ENCODE measurements around the gene ELFN2. TPM values are rescaled to one million over a fixed set of nuclear protein-coding genes. Genes with fewer than 3 reads are reported as not detected.

ELFN2 gene
- total and polyA plus RNA-seq, 12 donors: 0.04 to 3.3 (median 0.32) TPM; not detected in 2

DNA sequence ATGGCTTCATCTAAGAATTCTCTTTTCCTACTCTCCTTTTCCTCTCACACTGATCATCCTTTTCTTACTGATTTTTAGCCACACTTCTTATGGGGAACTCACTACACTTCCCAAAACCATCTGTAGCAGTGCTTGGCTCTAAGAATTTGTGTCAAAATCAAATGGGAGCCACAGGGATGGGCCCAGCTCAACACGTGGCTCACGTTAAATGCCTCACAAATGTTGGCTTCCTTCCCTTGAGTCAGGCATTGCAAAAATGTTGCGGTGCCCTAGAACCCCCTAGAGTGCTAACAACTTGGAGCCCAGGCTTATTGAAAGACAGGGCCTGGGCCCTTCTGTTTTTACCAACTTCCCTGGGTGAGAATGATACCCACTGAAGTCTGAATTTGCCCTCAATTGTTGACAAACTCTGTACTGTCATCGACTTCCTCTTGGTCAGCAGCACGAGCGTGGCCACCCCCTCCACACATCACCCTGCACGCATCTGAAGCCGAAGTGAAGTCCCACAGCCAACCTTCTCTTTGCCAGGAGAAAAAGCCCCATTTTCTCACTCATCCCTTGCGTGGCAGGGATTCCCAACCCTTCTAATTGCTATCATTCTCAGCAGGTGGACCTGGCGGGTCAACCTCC, 69.7 kb downstream of the ELFN2 start:
- Histone ChIP-seq H3K4me1 (replicated peaks in 1 of 2) (no peaks in the 10 kb centered on the region), H3K36me3 (replicated peaks in 1 of 2) (no peaks in the 10 kb centered on the region), H3K27me3 (no peaks in the 10 kb centered on the region), H3K27ac (no peak overlapping the region), H3K4me3 (no peak overlapping the region), H3K9me3 (replicated peaks in 1 of 3) (no peaks in the 10 kb centered on the region)
- no peak for DNase-seq
- intact Hi-C loops (cut with DNase I): no loop called here
- TF ChIP-seq POLR2A (IDR thresholded peaks at IDR 0.05): no peak
- no peak for TF ChIP-seq CTCF (IDR thresholded peaks at IDR 0.05)
- 81 to 88% (median 83%) methylated on average over 10 of the region's 10 CpGs for WGBS, 4 donors

GRCh38 chr22:37356922-37357321, 70.4 kb downstream of the ELFN2 start:
- no peak for TF ChIP-seq POLR2A (IDR thresholded peaks at IDR 0.05)
- TF ChIP-seq CTCF (IDR thresholded peaks at IDR 0.05): no peak
- Histone ChIP-seq H3K27me3 (peaks cover 3% of the 10 kb centered on the region), H3K4me3 (no peak overlapping the region), H3K4me1 (replicated peaks in 1 of 2) (no peaks in the 10 kb centered on the region), H3K9me3 (replicated peaks in 1 of 3) (no peaks in the 10 kb centered on the region), H3K36me3 (replicated peaks in 1 of 2) (no peaks in the 10 kb centered on the region), H3K27ac (no peak overlapping the region)
- 75 to 78% (median 76%) methylated on average over 8 of the region's 8 CpGs for WGBS, 4 donors
- intact Hi-C loops (cut with DNase I): no loop called here
- DNase-seq: no peak

- 63 to 83% (median 81%) methylated on average over 4 to 14 of the region's 14 CpGs for WGBS, 4 donors
- H3K27me3 ChIP-seq: peaks cover 4% of the 10 kb centered on the region
- DNase-seq: no peak
- no peaks in the 10 kb centered on the region for H3K9me3 ChIP-seq (replicated peaks in 1 of 3)
- intact Hi-C loops (cut with DNase I): no loop called here
- H3K36me3 ChIP-seq (replicated peaks in 1 of 2): no peaks in the 10 kb centered on the region
- TF ChIP-seq CTCF (IDR thresholded peaks at IDR 0.05): no peak
- H3K4me3 ChIP-seq: no peak overlapping the region
- H3K27ac ChIP-seq: no peak overlapping the region
- no peaks in the 10 kb centered on the region for H3K4me1 ChIP-seq (replicated peaks in 1 of 2)
Observed at GRCh38 chr22:37355174-37355573, 72.1 kb downstream of the ELFN2 start.

DNA sequence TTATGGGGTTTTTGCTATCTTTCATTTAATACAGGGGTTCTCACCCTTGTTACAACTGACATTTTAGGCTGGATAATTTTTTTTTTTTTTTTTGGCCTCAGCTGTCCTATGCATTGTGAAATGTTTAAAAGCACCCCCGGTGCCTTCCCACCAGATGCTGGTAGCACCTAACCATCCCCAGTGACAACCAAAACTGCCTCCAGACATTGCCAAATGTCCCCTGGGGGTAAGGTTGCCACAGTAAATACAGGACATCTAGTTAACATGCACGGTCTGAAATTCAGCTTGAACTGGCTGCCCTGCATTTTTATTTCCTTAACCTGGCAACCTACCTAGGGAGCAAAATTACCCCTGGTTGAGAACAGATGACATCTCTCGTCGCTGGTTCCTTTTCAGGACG, 72.6 kb downstream of the ELFN2 start:
- 75 to 82% (median 79%) methylated on average over 5 of the region's 5 CpGs for WGBS, 4 donors
- intact Hi-C loops (cut with DNase I): no loop called here
- Histone ChIP-seq H3K9me3 (replicated peaks in 1 of 3) (no peaks in the 10 kb centered on the region), H3K4me3 (no peak overlapping the region), H3K27ac (no peak overlapping the region), H3K4me1 (replicated peaks in 1 of 2) (no peaks in the 10 kb centered on the region), H3K36me3 (replicated peaks in 1 of 2) (no peaks in the 10 kb centered on the region), H3K27me3 (peaks cover 4% of the 10 kb centered on the region)
- DNase-seq: no peak
- TF ChIP-seq CTCF (IDR thresholded peaks at IDR 0.05): no peak
- no peak for TF ChIP-seq POLR2A (IDR thresholded peaks at IDR 0.05)
